CD4-positive, alpha-beta memory T cell (primary cell): ENCODE data around the gene NLN. TPM values are rescaled to one million over a fixed set of nuclear protein-coding genes. Genes with fewer than 3 reads are reported as not detected.

Experiments
- CTCF ChIA-PET: fragments of 350-600 bp; sonication (Branson Sonifier 250); formaldehyde crosslinking; loops from one replicate; lab custom pipeline; 2021; ENCODE audit warnings: inconsistent platforms; ENCODE audit not compliant: partially characterized antibody; lab: Charles Lee
- POLR2A ChIA-PET: fragments of 350-600 bp; sonication (Branson Sonifier 250); formaldehyde crosslinking; loops from one replicate; lab custom pipeline; 2021; ENCODE audit not compliant: partially characterized antibody; lab: Charles Lee
- DNase-seq, 5 donors: peaks; one replicate each; pipeline versions ENCODE4 v3.0.0 to v3.0.0-alpha.2; 2020 to 2022; ENCODE audit warnings: mixed read lengths in 1 of 5
- H3K27ac ChIP-seq: one replicate; pipeline ENCODE4 v1.7.0; 2013; ENCODE audit warnings: low read depth, low read length
- H3K27me3 ChIP-seq: 2 replicates; pipeline ENCODE4 v1.7.0; 2013; ENCODE audit warnings: mild to moderate bottlenecking, low read length, moderate library complexity; ENCODE audit not compliant: insufficient read depth
- H3K36me3 ChIP-seq: 2 replicates; pipeline ENCODE4 v1.7.0; 2013; ENCODE audit warnings: mild to moderate bottlenecking, low read length, moderate library complexity; ENCODE audit not compliant: insufficient read depth
- H3K4me1 ChIP-seq: 2 replicates; pipeline ENCODE4 v1.7.0; 2013; ENCODE audit warnings: mild to moderate bottlenecking, low read length, moderate library complexity; ENCODE audit not compliant: insufficient read depth
- H3K4me3 ChIP-seq, 2 donors: one replicate each; pipeline ENCODE4 v1.7.0; 2013; ENCODE audit warnings: low read length in 2 of 2, mild to moderate bottlenecking in 1 of 2
- H3K9me3 ChIP-seq, 2 donors: one replicate each; pipeline ENCODE4 v1.7.0; 2013; ENCODE audit warnings: low read length in 2 of 2, control low read depth in 1 of 2; ENCODE audit not compliant: control insufficient read depth in 1 of 2
- H3K27ac Mint-ChIP-seq, 7 donors: one replicate each; pipeline ENCODE4 v1.8.0; 2020 to 2021; ENCODE audit warnings: mixed read lengths in 7 of 7, mild to moderate bottlenecking in 6 of 7, inconsistent platforms in 3 of 7, moderate library complexity in 3 of 7
- H3K27me3 Mint-ChIP-seq, 2 donors: one replicate each; pipeline ENCODE4 v1.8.0; 2020 to 2021; ENCODE audit warnings: mixed read lengths in 2 of 2
- H3K36me3 Mint-ChIP-seq, 2 donors: one replicate each; pipeline ENCODE4 v1.8.0; 2020 to 2021; ENCODE audit warnings: mixed read lengths in 2 of 2, inconsistent platforms in 1 of 2, mild to moderate bottlenecking in 1 of 2
- H3K4me1 Mint-ChIP-seq, 4 donors: one replicate each; pipeline ENCODE4 v1.8.0; 2020 to 2021; ENCODE audit warnings: mixed read lengths in 4 of 4, mild to moderate bottlenecking in 1 of 4
- H3K4me3 Mint-ChIP-seq, 8 donors: one replicate each; pipeline ENCODE4 v1.8.0; 2020 to 2021; ENCODE audit warnings: mixed read lengths in 8 of 8, mild to moderate bottlenecking in 7 of 8, moderate library complexity in 6 of 8, inconsistent platforms in 3 of 8
- H3K9me3 Mint-ChIP-seq, 8 donors: one replicate each; pipeline ENCODE4 v1.8.0; 2020 to 2021; ENCODE audit warnings: mixed read lengths in 8 of 8, mild to moderate bottlenecking in 5 of 8, inconsistent platforms in 3 of 8, moderate library complexity in 1 of 8
- intact Hi-C: fragments of 100-400 bp; cut with micrococcal nuclease; formaldehyde crosslinking; loops from one replicate; pipeline ENCODE4 v1.15.1; 2023
- polyA plus RNA-seq, 2 donors: library from polyadenylated mRNA; unstranded; fragments of 300-500 nt; fragmentation: Illumina TruSeq; gene quantifications; one replicate each; pipeline ENCODE4 v1.2.3, GENCODE V29; 2021
- total RNA-seq, 2 experiments: library from RNA; stranded (reverse); gene quantifications; one replicate each; pipeline ENCODE4 v1.2.3, GENCODE V29; 2021

Gene NLN
- total and polyA plus RNA-seq, 4 experiments from 2014 or later = 2.3 to 3.5 (median 2.6) TPM

GRCh38 chr5:65797481-65797880 lies 75.5 kb downstream of the NLN start:
- H3K4me1 ChIP-seq = peaks cover 17% of the 10 kb centered on the region
- peaks cover 0 to 5% of the 10 kb centered on the region in 2 donors for H3K36me3 Mint-ChIP-seq
- H3K9me3 ChIP-seq = no peaks in the 10 kb centered on the region
- H3K27ac Mint-ChIP-seq = no peak overlapping the region
- CTCF ChIA-PET = interaction anchor here (1.0 kb wide), 1 partner anchor 22 kb away, joined by 3 read pairs; no protein-coding TSS in a partner anchor
- no peak for DNase-seq
- no peaks in the 10 kb centered on the region for H3K27me3 ChIP-seq
- H3K4me3 ChIP-seq = no peak overlapping the region
- H3K27ac ChIP-seq = no peak overlapping the region
- H3K36me3 ChIP-seq = no peaks in the 10 kb centered on the region
- H3K27me3 Mint-ChIP-seq = no peaks in the 10 kb centered on the region
- no peak overlapping the region for H3K4me3 Mint-ChIP-seq
- peaks cover 0 to 4% (median 0%) of the 10 kb centered on the region in 8 donors for H3K9me3 Mint-ChIP-seq
- POLR2A ChIA-PET = no interaction called here
- H3K4me1 Mint-ChIP-seq = peaks cover 7 to 18% (median 13%) of the 10 kb centered on the region in 4 donors
- intact Hi-C loops = no loop called here

DNA sequence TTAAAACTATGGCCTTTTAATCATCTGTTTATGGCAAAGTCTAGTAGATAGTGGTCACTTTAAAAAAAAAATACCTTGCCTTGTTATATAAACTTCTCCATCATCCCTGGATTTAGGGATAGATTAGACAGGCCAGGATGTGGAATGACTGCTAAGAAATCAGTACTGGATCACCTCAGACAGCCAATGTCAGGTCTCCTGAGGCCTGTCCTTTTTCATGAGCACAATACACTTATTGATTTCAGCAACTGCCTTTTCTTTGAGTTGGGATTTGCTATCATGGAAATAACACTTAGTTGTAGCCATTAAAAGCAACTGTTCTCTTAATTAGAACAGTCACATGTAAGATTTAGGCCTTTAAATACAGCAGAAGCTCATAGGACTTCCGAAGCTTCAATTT lies 77.9 kb downstream of the NLN start:
- Histone ChIP-seq H3K4me1 (peaks cover 29% of the 10 kb centered on the region), H3K9me3 (no peaks in the 10 kb centered on the region), H3K27me3 (no peaks in the 10 kb centered on the region), H3K27ac (no peak overlapping the region), H3K36me3 (no peaks in the 10 kb centered on the region), H3K4me3 (no peak overlapping the region)
- Mint-ChIP-seq H3K27ac (no peak overlapping the region), H3K9me3 (peaks cover 0 to 4% (median 0%) of the 10 kb centered on the region in 8 donors), H3K4me1 (peaks cover 17 to 31% (median 24%) of the 10 kb centered on the region in 4 donors), H3K4me3 (no peak overlapping the region), H3K27me3 (no peaks in the 10 kb centered on the region), H3K36me3 (peaks cover 2 to 5% of the 10 kb centered on the region in 2 donors)
- ChIA-PET POLR2A (no interaction called here), CTCF (no interaction called here)
- intact Hi-C loops = loop anchor here (10.0 kb wide), 1 partner anchor 65 kb away; no protein-coding TSS in a partner anchor
- no peak for DNase-seq

DNA sequence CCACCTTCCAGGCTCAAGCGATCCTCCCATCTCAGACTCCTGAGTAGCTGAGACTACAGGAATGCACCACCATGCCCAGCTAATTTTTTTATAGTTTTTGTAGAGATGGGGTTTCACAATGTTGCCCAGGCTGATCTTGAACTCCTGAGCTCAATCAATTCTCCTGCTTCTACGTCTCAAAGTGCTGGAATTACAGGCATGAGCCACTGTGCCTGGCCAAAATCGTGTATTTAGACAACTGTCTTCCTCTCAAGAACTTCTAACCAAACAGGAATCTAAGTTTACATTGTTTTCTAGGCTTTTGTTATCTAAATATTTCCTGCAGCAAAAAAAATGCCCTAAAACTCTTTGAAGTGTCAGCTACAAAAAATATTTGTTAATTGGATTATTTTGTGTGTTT lies 78.8 kb downstream of the NLN start:
- Mint-ChIP-seq H3K9me3 (peaks cover 0 to 4% (median 0%) of the 10 kb centered on the region in 8 donors), H3K27ac (no peak overlapping the region), H3K36me3 (peaks cover 2 to 5% of the 10 kb centered on the region in 2 donors), H3K4me3 (no peak overlapping the region), H3K4me1 (peaks cover 19 to 35% (median 27%) of the 10 kb centered on the region in 4 donors), H3K27me3 (no peaks in the 10 kb centered on the region)
- no peaks in the 10 kb centered on the region for H3K36me3 ChIP-seq
- H3K4me3 ChIP-seq = no peak overlapping the region
- POLR2A ChIA-PET = no interaction called here
- H3K27me3 ChIP-seq = no peaks in the 10 kb centered on the region
- CTCF ChIA-PET = no interaction called here
- intact Hi-C loops = loop anchor here (10.0 kb wide), 1 partner anchor 64 kb away; no protein-coding TSS in a partner anchor
- H3K9me3 ChIP-seq = no peaks in the 10 kb centered on the region
- H3K4me1 ChIP-seq = peaks cover 29% of the 10 kb centered on the region
- DNase-seq = no peak
- no peak overlapping the region for H3K27ac ChIP-seq

DNA sequence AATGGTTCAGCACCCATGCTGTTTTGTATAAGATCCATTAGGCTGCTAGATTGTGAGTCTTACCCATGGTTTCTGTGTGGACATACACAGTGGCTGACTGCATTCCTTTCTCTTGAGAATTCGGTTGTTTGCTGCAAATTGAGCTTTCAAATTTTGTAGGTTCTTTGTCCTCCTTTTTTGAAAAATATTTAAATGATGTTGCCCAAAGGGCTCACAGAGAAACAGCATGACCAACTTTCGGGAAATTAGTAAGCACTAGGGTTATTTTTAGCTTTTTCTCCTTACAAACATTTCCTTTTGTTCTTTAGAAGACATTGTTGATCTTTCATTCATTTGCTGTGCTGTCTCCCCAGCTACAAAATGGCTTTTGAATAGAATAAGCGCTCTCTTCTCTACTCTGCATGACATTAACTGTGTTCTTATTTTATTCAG lies 79.4 kb downstream of the NLN start:
- Histone ChIP-seq H3K27me3 (no peaks in the 10 kb centered on the region), H3K9me3 (no peaks in the 10 kb centered on the region), H3K4me3 (no peak overlapping the region), H3K27ac (no peak overlapping the region), H3K36me3 (no peaks in the 10 kb centered on the region), H3K4me1 (peaks cover 25% of the 10 kb centered on the region)
- POLR2A ChIA-PET = no interaction called here
- H3K4me1 Mint-ChIP-seq = peaks cover 18 to 33% (median 26%) of the 10 kb centered on the region in 4 donors
- CTCF ChIA-PET = no interaction called here
- peaks cover 2 to 5% of the 10 kb centered on the region in 2 donors for H3K36me3 Mint-ChIP-seq
- H3K27ac Mint-ChIP-seq = peak overlapping the region in 1 of 7 donors; percentile 5
- intact Hi-C loops = loop anchor here (10.0 kb wide), 1 partner anchor 63 kb away; no protein-coding TSS in a partner anchor
- H3K4me3 Mint-ChIP-seq = no peak overlapping the region
- peaks cover 0 to 4% (median under 1%) of the 10 kb centered on the region in 8 donors for H3K9me3 Mint-ChIP-seq
- no peak for DNase-seq
- no peaks in the 10 kb centered on the region for H3K27me3 Mint-ChIP-seq

DNA sequence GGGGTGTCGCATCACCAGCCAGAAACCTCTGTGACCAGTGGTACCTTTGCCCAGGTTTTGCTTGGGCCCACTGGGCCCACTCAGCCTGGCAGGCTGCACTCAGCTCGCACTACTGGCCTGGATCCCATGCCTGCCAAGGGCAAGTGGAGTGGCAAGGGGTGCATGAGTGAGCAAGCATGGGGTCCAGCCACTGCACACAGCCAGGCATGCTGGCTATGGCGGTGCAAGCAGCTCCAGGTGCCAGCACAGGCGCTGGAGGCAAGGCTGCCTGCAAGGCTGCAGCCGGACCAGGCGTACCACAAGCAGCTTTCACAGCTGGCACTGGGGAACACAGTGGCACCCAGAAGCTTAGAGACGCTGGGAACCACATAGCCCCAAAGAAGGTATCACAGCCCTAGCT lies 80.1 kb downstream of the NLN start:
- POLR2A ChIA-PET = interaction anchor here (0.6 kb wide), 1 partner anchor 12 kb away, joined by 3 read pairs; no protein-coding TSS in a partner anchor
- Histone ChIP-seq H3K4me3 (no peak overlapping the region), H3K36me3 (no peaks in the 10 kb centered on the region), H3K9me3 (no peaks in the 10 kb centered on the region), H3K27me3 (no peaks in the 10 kb centered on the region), H3K4me1 (peaks cover 18% of the 10 kb centered on the region), H3K27ac (no peak overlapping the region)
- intact Hi-C loops = loop anchor here (10.0 kb wide), 1 partner anchor 63 kb away; no protein-coding TSS in a partner anchor
- Mint-ChIP-seq H3K9me3 (peaks cover 0 to 4% (median under 1%) of the 10 kb centered on the region in 8 donors), H3K27ac (no peak overlapping the region), H3K27me3 (no peaks in the 10 kb centered on the region), H3K36me3 (peaks cover 2 to 5% of the 10 kb centered on the region in 2 donors), H3K4me1 (peaks cover 11 to 25% (median 20%) of the 10 kb centered on the region in 4 donors), H3K4me3 (no peak overlapping the region)
- CTCF ChIA-PET = no interaction called here
- no peak for DNase-seq

DNA sequence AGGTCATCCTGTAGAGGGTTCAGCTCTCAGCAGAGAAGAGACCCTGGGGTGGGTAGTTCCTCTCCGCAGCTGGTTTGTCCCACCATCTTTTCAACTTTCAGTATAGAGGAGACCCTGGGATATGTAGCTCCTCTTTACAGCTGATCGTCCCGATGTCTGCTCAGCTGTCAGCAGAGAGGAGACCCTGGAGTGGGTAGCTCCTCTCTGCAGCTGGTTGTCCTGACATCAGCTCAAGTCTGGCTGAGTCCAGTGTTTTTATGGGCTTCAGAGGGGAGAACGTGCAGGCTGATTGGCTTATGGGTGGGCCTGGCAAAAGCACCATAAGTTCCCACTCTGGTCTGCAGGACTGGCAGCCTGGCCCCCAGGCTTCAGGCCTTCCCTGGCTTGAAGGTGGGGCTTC lies 80.8 kb downstream of the NLN start:
- Mint-ChIP-seq H3K36me3 (peaks cover 2 to 5% of the 10 kb centered on the region in 2 donors), H3K27ac (no peak overlapping the region), H3K4me1 (peaks cover 10 to 18% (median 16%) of the 10 kb centered on the region in 4 donors), H3K27me3 (no peaks in the 10 kb centered on the region), H3K9me3 (peaks cover 0 to 4% (median under 1%) of the 10 kb centered on the region in 8 donors), H3K4me3 (no peak overlapping the region)
- H3K4me1 ChIP-seq = peaks cover 11% of the 10 kb centered on the region
- no peaks in the 10 kb centered on the region for H3K27me3 ChIP-seq
- POLR2A ChIA-PET = no interaction called here
- intact Hi-C loops = loop anchor here (10.0 kb wide), 1 partner anchor 62 kb away; no protein-coding TSS in a partner anchor
- CTCF ChIA-PET = interaction anchor here (0.9 to 1.6 kb wide), 2 partner anchors 9 to 123 kb away, joined by 3 to 4 read pairs; no protein-coding TSS in a partner anchor
- H3K9me3 ChIP-seq = no peaks in the 10 kb centered on the region
- no peak for DNase-seq
- H3K36me3 ChIP-seq = no peaks in the 10 kb centered on the region
- no peak overlapping the region for H3K4me3 ChIP-seq
- H3K27ac ChIP-seq = no peak overlapping the region

DNA sequence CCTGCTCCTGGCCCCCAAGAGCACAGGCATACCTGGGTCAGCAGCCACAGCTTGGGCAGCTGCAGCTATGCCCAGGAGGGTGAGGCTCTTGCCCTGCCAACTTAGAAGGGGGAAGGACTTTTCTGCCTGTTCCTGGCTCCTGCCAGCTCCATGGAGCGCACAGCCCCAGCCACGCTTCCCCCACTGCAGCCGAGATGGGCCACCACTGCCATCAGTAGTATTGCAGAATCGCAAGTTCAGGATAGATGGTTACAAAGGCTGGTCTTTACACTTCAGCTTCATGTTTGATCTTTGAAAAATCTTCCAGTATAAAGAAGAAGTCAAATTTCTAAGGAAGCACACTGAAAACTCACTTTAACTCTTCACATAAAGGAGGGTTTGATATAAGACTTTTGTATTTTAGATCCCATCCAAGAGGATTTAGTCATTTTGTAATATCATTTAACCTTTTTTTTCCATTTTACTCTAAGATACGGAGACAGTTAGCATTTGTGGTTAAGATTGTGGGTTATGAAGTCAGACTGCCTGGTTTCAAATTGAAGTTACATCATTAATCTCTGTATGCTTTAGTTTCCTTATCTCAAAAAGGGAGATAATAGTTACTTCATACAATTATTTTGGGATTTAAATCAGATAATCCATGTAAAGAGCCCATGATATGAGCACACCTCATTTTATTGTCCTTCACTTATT lies 81.8 kb downstream of the NLN start:
- no peaks in the 10 kb centered on the region for H3K27me3 ChIP-seq
- no peaks in the 10 kb centered on the region for H3K9me3 ChIP-seq
- H3K4me1 ChIP-seq = peaks cover 11% of the 10 kb centered on the region
- Mint-ChIP-seq H3K36me3 (peaks cover 2 to 5% of the 10 kb centered on the region in 2 donors), H3K4me1 (peaks cover 10 to 18% (median 15%) of the 10 kb centered on the region in 4 donors), H3K4me3 (peak overlapping the region in 4 of 8 donors; percentile 2 to 42 (median 10)), H3K27ac (peak overlapping the region in 3 of 7 donors; percentile 8 to 50 (median 23)), H3K9me3 (peaks cover 0 to 4% (median under 1%) of the 10 kb centered on the region in 8 donors), H3K27me3 (no peaks in the 10 kb centered on the region)
- no peak overlapping the region for H3K27ac ChIP-seq
- ChIA-PET POLR2A (interaction anchor here (0.6 kb wide), 1 partner anchor 171 kb away, joined by 3 read pairs; no protein-coding TSS in a partner anchor), CTCF (interaction anchor here (1.6 kb wide), 1 partner anchor 8 kb away, joined by 4 read pairs; no protein-coding TSS in a partner anchor)
- no peaks in the 10 kb centered on the region for H3K36me3 ChIP-seq
- H3K4me3 ChIP-seq = no peak overlapping the region
- intact Hi-C loops = loop anchor here (10.0 kb wide), 1 partner anchor 61 kb away; no protein-coding TSS in a partner anchor
- peak in 1 of 5 donors; percentile 15 for DNase-seq
